ENCODE data around the gene HOXB2. TPM values are rescaled to one million over a fixed set of nuclear protein-coding genes. Genes with fewer than 3 reads are reported as not detected.

HOXB2 gene
- polyA plus RNA-seq, 3 donors: 1.6 to 3.8 (median 3.3) TPM

DNA sequence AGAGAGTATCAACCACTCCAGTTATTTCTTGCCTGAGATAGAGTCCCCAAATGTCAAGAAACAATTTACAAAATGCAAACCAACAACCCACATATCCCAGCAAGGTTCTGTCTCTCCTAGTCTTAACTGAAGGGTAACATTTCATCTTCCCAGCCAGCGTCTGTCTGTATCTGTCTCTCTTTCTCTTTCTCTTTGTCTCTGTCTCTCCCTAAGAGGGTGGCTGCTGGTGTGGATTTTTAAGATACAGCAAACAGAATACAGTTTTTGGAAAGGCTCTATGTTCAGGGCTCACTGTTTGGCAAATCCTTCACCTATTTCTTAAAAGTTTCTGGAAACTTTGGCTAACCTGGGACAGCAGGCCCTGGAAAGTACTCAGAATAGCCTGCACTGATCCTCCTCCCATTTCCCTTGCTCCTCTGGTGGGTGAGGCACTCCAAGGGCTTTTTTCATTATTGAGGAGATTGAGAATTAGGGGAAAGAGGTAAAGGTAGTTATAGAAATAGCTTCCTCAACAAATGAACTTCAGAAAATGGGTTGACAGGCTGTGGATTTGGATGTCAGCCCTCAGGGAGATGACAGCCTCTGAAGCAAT, 27.0 kb upstream of the HOXB2 start:
- Histone ChIP-seq H3K27ac (ENCODE audit: low read depth in 1 of 2, low read length in 2 of 2) (no peak overlapping the region), H2AFZ (ENCODE audit: insufficient read depth, low read depth, low read length, poor library complexity, severe bottlenecking) (no peak overlapping the region), H3K9ac (ENCODE audit: insufficient read depth, low read length, poor library complexity, severe bottlenecking) (no peak overlapping the region), H3K9me3 (replicated peaks in 1 of 2; ENCODE audit: control insufficient read depth in 1 of 2, insufficient read depth in 1 of 2, low read length in 2 of 2) (no peaks in the 10 kb centered on the region), H4K20me1 (ENCODE audit: insufficient read depth, low read length) (no peaks in the 10 kb centered on the region), H3K4me1 (ENCODE audit: control insufficient read depth in 1 of 2, insufficient read depth in 2 of 2, low read length in 2 of 2) (peaks cover 11 to 18% of the 10 kb centered on the region in 2 donors), H3K36me3 (replicated peaks in 1 of 2; ENCODE audit: control insufficient read depth in 1 of 2, insufficient read depth in 2 of 2, low read length in 2 of 2) (no peaks in the 10 kb centered on the region), H3K27me3 (ENCODE audit: control insufficient read depth in 2 of 2, insufficient read depth in 2 of 2, low read length in 2 of 2) (peaks cover 54 to 95% of the 10 kb centered on the region in 2 donors), H3K79me2 (ENCODE audit: insufficient read depth, low read length) (no peaks in the 10 kb centered on the region), H3K4me2 (replicated peaks; ENCODE audit: extremely low read depth, low read length, poor library complexity, severe bottlenecking) (no peak overlapping the region), H3K4me3 (replicated peaks in 1 of 3; ENCODE audit: low read depth in 2 of 3, low read length in 3 of 3) (no peak overlapping the region)
- no peak for DNase-seq
- peaks cover 20% of the 10 kb centered on the region for H3K4me1 Mint-ChIP-seq
- H3K36me3 Mint-ChIP-seq: peaks cover 5 to 8% of the 10 kb centered on the region in 2 donors
- TF ChIP-seq, protein P1, sequence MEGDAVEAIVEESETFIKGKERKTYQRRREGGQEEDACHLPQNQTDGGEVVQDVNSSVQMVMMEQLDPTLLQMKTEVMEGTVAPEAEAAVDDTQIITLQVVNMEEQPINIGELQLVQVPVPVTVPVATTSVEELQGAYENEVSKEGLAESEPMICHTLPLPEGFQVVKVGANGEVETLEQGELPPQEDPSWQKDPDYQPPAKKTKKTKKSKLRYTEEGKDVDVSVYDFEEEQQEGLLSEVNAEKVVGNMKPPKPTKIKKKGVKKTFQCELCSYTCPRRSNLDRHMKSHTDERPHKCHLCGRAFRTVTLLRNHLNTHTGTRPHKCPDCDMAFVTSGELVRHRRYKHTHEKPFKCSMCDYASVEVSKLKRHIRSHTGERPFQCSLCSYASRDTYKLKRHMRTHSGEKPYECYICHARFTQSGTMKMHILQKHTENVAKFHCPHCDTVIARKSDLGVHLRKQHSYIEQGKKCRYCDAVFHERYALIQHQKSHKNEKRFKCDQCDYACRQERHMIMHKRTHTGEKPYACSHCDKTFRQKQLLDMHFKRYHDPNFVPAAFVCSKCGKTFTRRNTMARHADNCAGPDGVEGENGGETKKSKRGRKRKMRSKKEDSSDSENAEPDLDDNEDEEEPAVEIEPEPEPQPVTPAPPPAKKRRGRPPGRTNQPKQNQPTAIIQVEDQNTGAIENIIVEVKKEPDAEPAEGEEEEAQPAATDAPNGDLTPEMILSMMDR (IDR thresholded peaks at IDR 0.05): no peak
- peak overlapping the region in 1 of 2 donors; percentile 1 for H3K4me3 Mint-ChIP-seq
- peaks cover 18 to 53% (median 40%) of the 10 kb centered on the region in 3 donors for H3K27me3 Mint-ChIP-seq (ENCODE audit: low read depth in 3 of 3)
- H3K9me3 Mint-ChIP-seq: peaks cover 0 to 15% (median 5%) of the 10 kb centered on the region in 7 donors
- intact Hi-C loops (cut with micrococcal nuclease): no loop called here
- H3K27ac Mint-ChIP-seq: no peak overlapping the region
- no CpG with 5 or more reads among the region's 1 CpG for WGBS (ENCODE audit: insufficient coverage)

DNA sequence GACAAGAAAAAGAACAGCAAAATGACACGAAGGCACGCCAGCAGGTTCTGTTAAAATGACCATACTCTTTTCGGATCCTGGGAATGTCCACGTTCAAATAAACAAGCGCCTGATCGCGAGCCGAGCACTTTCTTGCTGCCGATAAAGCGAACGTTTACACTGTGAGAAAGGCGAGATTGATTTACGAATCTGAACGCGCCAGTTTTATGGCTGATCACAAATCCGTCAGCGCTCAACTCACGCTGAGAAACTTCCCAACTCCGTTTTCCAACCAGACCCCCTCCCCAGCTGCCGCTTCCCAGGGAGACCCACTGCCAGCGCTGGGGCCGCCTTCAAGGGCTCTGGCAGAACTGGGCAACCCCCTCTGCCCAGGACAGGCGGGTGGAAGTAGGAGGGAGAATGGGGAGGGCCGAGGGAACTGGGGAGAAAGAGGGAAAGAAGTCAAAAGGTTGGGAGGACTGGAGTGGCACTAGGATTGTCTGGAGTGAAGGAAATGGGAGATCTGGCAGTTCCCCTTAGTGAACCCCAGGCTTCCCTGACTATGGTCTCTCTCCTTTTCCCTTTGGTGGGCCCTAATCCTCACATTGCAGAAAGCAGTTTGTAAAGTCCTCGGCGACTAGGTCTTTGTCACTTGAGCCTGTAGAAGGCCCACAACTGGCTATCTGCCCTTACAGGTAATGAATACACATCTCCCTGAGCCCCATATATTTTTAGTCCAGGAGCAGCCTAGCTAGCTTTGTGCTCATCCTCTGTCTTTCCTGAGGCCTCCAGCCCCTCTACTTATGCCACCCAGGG, 26.3 kb upstream of the HOXB2 start:
- H3K4me3 ChIP-seq (replicated peaks in 1 of 3; ENCODE audit: low read depth in 2 of 3, low read length in 3 of 3): no peak overlapping the region
- H3K9ac ChIP-seq (ENCODE audit: insufficient read depth, low read length, poor library complexity, severe bottlenecking): no peak overlapping the region
- H3K4me1 ChIP-seq (ENCODE audit: control insufficient read depth in 1 of 2, insufficient read depth in 2 of 2, low read length in 2 of 2): peaks cover 6 to 11% of the 10 kb centered on the region in 2 donors
- no peak overlapping the region for H3K27ac ChIP-seq (ENCODE audit: low read depth in 1 of 2, low read length in 2 of 2)
- Mint-ChIP-seq H3K4me3 (peak overlapping the region in 1 of 2 donors; percentile 1), H3K27ac (no peak overlapping the region), H3K9me3 (peaks cover 0 to 10% (median 2%) of the 10 kb centered on the region in 7 donors), H3K36me3 (peaks cover 2 to 6% of the 10 kb centered on the region in 2 donors), H3K27me3 (ENCODE audit: low read depth in 3 of 3) (peaks cover 11 to 48% (median 35%) of the 10 kb centered on the region in 3 donors), H3K4me1 (peaks cover 15% of the 10 kb centered on the region)
- H4K20me1 ChIP-seq (ENCODE audit: insufficient read depth, low read length): no peaks in the 10 kb centered on the region
- H3K27me3 ChIP-seq (ENCODE audit: control insufficient read depth in 2 of 2, insufficient read depth in 2 of 2, low read length in 2 of 2): peaks cover 56 to 96% of the 10 kb centered on the region in 2 donors
- H3K9me3 ChIP-seq (replicated peaks in 1 of 2; ENCODE audit: control insufficient read depth in 1 of 2, insufficient read depth in 1 of 2, low read length in 2 of 2): no peaks in the 10 kb centered on the region
- H3K36me3 ChIP-seq (replicated peaks in 1 of 2; ENCODE audit: control insufficient read depth in 1 of 2, insufficient read depth in 2 of 2, low read length in 2 of 2): no peaks in the 10 kb centered on the region
- no peak overlapping the region for H2AFZ ChIP-seq (ENCODE audit: insufficient read depth, low read depth, low read length, poor library complexity, severe bottlenecking)
- intact Hi-C loops (cut with micrococcal nuclease): no loop called here
- WGBS (ENCODE audit: insufficient coverage): 76% methylated on average over 15 of the region's 26 CpGs
- no peak for DNase-seq
- H3K79me2 ChIP-seq (ENCODE audit: insufficient read depth, low read length): no peaks in the 10 kb centered on the region
- TF ChIP-seq, protein P1 (IDR thresholded peaks at IDR 0.05): no peak
- no peak overlapping the region for H3K4me2 ChIP-seq (replicated peaks; ENCODE audit: extremely low read depth, low read length, poor library complexity, severe bottlenecking)

Measured in CD14-positive monocyte (primary cell).